ENCODE measurements around the gene CNTNAP5. TPM values are rescaled to one million over a fixed set of nuclear protein-coding genes. Genes with fewer than 3 reads are reported as not detected.

The CNTNAP5 gene
- total RNA-seq, 2 donors from 2014 or later: 0.11 TPM; not detected in 1

DNA sequence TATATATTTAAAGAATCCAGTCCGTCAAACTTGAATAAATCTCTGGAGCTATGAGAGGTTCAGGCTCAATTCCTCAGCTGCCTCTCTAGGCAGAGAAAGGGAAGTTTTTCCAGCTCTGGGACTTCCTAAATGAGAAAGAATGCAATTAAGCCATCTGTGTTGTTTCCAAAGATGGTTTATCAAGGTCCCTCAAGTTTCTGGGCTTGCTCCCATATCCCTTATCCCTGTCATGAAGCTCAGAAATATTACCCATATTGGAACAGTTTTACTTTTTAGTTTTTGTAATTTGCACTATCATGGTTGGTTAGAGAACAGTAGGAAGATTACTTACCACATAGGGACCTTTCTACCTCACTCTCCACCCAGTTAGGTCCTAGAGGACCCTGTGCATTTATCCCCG is 1.4 kb downstream of the CNTNAP5 start:
- TF ChIP-seq, protein P1, sequence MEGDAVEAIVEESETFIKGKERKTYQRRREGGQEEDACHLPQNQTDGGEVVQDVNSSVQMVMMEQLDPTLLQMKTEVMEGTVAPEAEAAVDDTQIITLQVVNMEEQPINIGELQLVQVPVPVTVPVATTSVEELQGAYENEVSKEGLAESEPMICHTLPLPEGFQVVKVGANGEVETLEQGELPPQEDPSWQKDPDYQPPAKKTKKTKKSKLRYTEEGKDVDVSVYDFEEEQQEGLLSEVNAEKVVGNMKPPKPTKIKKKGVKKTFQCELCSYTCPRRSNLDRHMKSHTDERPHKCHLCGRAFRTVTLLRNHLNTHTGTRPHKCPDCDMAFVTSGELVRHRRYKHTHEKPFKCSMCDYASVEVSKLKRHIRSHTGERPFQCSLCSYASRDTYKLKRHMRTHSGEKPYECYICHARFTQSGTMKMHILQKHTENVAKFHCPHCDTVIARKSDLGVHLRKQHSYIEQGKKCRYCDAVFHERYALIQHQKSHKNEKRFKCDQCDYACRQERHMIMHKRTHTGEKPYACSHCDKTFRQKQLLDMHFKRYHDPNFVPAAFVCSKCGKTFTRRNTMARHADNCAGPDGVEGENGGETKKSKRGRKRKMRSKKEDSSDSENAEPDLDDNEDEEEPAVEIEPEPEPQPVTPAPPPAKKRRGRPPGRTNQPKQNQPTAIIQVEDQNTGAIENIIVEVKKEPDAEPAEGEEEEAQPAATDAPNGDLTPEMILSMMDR (IDR thresholded peaks at IDR 0.05): no peak
- TF ChIP-seq POLR2AphosphoS5 (IDR thresholded peaks at IDR 0.05) (no peak), POLR2A (IDR thresholded peaks at IDR 0.05) (no peak)
- Histone ChIP-seq H3K36me3 (no peaks in the 10 kb centered on the region), H3K4me3 (no peak overlapping the region), H3K27me3 (replicated peaks; ENCODE audit: insufficient read depth) (peaks cover 6% of the 10 kb centered on the region), H3K4me1 (replicated peaks) (no peaks in the 10 kb centered on the region), H3K27ac (no peak overlapping the region), H3K9me3 (no peaks in the 10 kb centered on the region)
- DNase-seq (ENCODE audit: low spot score): no peak
- 91% methylated on average over 2 of the region's 2 CpGs for WGBS
- intact Hi-C loops (cut with DNase I): no loop called here

DNA sequence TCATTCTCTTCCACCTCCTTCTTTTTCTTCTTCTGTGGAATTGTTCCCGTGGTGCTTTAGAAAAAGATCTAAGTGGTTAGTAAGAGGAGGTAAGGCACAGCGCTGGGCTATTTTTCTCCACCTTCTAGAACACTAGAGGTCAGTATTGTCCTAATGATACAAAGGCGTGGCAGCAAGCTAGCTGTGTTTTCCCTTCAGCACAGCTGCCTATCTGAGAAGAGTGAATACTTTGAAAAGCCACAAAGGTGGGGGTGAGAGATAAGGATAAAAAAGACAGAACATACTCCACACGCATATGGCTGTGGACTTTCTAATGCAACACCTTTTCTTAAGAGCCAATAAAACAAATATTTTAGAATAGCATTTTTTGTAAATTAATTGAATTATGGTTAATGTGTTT is 2.1 kb downstream of the CNTNAP5 start:
- 0% methylated on average over 4 of the region's 4 CpGs for WGBS
- peaks cover 6% of the 10 kb centered on the region for H3K27me3 ChIP-seq (replicated peaks; ENCODE audit: insufficient read depth)
- no peaks in the 10 kb centered on the region for H3K36me3 ChIP-seq
- no peak for TF ChIP-seq POLR2AphosphoS5 (IDR thresholded peaks at IDR 0.05)
- no peak for TF ChIP-seq POLR2A (IDR thresholded peaks at IDR 0.05)
- TF ChIP-seq, protein P1 (IDR thresholded peaks at IDR 0.05): peak in 3 of 4 experiments; percentile 44 to 45 (median 45)
- no peaks in the 10 kb centered on the region for H3K9me3 ChIP-seq
- intact Hi-C loops (cut with DNase I): no loop called here
- no peaks in the 10 kb centered on the region for H3K4me1 ChIP-seq (replicated peaks)
- no peak overlapping the region for H3K4me3 ChIP-seq
- H3K27ac ChIP-seq: no peak overlapping the region
- DNase-seq (ENCODE audit: low spot score): peak; percentile 9

DNA sequence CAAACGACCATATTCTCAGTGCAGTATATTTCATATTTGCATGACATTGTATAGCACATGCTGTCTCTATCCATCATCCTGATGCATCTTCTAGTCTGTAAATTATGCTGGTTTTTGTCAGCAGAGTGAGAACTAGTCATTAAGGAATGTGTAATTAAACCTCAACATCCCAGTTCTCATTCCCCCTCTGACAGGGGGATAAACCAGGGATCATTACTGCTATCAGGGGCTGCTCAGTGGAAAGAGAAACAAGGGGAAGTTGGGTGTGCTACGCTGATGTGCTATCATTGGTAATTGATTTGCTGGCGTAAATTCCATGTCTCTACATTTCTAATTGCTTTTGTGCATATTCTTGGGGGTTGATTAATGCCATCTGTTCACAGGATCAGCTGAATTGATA is 7.7 kb downstream of the CNTNAP5 start:
- Histone ChIP-seq H3K27ac (no peak overlapping the region), H3K27me3 (replicated peaks; ENCODE audit: insufficient read depth) (no peaks in the 10 kb centered on the region), H3K9me3 (no peaks in the 10 kb centered on the region), H3K4me1 (replicated peaks) (no peaks in the 10 kb centered on the region), H3K36me3 (no peaks in the 10 kb centered on the region), H3K4me3 (no peak overlapping the region)
- intact Hi-C loops (cut with DNase I): no loop called here
- TF ChIP-seq POLR2A (IDR thresholded peaks at IDR 0.05): no peak
- TF ChIP-seq, protein P1 (IDR thresholded peaks at IDR 0.05): no peak
- TF ChIP-seq POLR2AphosphoS5 (IDR thresholded peaks at IDR 0.05): no peak
- no peak for DNase-seq (ENCODE audit: low spot score)
- WGBS: 69% methylated on average over 3 of the region's 3 CpGs

DNA sequence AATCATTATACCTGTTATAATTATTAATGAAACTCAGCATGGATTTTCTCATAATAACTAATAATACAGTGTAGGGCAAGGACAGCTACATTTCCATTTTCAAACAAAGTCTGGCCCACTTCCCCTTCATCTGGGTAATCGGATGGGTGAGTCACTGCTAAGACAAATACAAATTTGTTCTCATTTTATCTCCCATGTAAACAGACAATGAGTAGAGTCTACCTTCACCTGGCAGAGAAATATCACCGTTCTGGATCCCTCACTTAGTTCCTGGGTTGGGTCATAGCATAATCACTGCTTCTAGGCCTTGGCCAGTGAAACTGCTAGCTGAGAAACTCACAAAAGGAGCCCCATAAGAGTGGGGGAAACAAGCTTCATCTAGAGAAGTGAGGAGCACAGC is 9.2 kb downstream of the CNTNAP5 start:
- Histone ChIP-seq H3K27me3 (replicated peaks; ENCODE audit: insufficient read depth) (no peaks in the 10 kb centered on the region), H3K27ac (peak overlapping the region in 1 of 2 donors; percentile 16), H3K4me1 (replicated peaks) (no peaks in the 10 kb centered on the region), H3K4me3 (no peak overlapping the region), H3K9me3 (no peaks in the 10 kb centered on the region), H3K36me3 (no peaks in the 10 kb centered on the region)
- intact Hi-C loops (cut with DNase I): no loop called here
- TF ChIP-seq POLR2AphosphoS5 (IDR thresholded peaks at IDR 0.05) (peak; percentile 56), POLR2A (IDR thresholded peaks at IDR 0.05) (no peak)
- TF ChIP-seq, protein P1 (IDR thresholded peaks at IDR 0.05): no peak
- WGBS: 45% methylated on average over 2 of the region's 2 CpGs
- DNase-seq (ENCODE audit: low spot score): no peak

DNA sequence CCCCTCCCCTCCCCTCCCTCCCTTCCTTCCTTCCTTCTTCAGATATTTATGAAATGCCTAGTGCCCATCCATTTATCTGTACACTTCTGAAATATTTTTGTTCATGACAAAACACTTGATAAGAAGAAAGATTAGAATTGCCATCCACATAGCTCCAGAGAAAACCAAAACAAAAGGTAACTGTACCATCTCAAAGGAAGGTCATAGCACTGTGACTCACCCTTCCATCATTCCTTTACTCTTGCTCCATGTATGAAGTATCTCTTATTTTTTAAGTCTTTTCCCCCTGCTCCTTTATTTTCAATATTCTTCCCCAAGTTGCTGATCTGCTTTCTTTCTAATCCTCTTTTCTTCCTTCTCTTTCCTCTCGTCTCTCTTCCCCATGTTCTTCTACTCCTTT is 9.9 kb downstream of the CNTNAP5 start:
- Histone ChIP-seq H3K27me3 (replicated peaks; ENCODE audit: insufficient read depth) (no peaks in the 10 kb centered on the region), H3K4me3 (no peak overlapping the region), H3K9me3 (no peaks in the 10 kb centered on the region), H3K36me3 (no peaks in the 10 kb centered on the region), H3K27ac (no peak overlapping the region), H3K4me1 (replicated peaks) (no peaks in the 10 kb centered on the region)
- intact Hi-C loops (cut with DNase I): no loop called here
- 88% methylated on average over 1 of the region's 1 CpG for WGBS
- TF ChIP-seq POLR2A (IDR thresholded peaks at IDR 0.05) (no peak), POLR2AphosphoS5 (IDR thresholded peaks at IDR 0.05) (no peak)
- TF ChIP-seq, protein P1 (IDR thresholded peaks at IDR 0.05): no peak
- DNase-seq (ENCODE audit: low spot score): no peak
